ENCODE measurements around the gene TBC1D8. TPM values are rescaled to one million over a fixed set of nuclear protein-coding genes. Genes with fewer than 3 reads are reported as not detected.
A peak's percentile ranks its signal among the peaks of the same experiment; 100 is the strongest.

Gene TBC1D8
- polyA plus RNA-seq, 10 donors, result 15.0 to 27.4 (median 19.6) TPM

DNA sequence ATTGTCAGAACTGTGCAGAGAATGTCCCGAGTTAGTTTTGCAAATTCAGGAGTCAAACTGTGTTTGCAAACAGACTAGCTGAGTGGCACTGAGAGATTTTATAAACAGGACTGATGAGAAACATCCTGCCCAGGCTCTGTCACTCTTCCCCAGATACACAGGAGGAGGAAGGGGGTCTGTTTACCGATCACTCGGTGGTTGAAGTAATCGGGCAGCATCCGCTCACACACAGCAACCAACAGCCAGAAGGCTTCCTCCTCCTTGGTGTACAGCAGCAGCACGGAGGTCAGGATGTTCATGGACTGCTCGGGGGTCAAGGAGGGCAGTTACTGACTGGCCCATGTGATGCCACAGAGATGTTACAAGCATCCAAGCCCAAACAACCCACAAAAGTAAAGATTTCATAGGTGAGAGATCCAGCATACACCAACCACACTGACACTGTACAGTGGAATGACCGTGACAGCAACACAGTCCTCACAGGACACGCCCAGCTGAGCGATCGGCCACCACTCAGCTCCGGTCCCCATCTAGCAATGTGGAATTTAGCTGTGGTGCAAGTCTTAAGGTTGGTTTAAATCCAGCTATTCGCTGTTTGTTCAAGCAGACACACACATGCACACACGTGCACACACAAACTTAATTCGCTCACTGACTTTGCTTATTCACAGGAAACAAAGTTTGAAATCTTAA is 119.0 kb downstream of the TBC1D8 start:
- no peak for DNase-seq

DNA sequence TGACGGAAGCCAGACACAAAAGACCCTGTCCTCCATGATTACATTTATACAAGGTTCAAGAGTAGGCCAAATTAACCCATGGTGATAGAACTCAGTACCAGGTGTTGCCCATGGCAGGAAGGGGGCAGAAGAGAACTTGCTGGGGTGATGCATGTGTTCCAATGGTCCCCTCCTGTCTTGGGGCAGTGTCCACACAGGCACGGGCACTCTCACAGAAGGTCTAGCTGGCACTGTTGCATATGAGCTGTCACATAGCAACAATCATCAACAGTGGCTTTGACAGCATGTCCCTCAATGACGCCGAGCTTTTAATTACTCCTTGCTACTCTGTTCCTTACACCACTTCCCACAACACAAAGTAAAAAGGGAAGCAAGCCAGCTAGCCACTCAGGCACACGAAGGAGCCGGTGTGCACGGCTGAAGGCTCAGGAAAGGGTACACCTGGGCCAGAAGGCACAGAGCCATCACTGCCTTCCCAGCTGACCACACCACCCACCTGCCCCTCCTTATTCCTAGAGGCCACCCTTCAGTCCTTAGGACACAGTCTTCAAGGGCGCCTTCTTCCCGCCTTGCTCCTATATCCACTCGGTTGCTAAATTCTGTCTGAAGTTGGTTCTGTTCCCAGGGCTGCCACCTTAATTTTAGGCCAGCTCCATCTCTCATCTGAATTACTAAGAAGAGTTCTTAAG is 120.2 kb downstream of the TBC1D8 start:
- no peak for DNase-seq

DNA sequence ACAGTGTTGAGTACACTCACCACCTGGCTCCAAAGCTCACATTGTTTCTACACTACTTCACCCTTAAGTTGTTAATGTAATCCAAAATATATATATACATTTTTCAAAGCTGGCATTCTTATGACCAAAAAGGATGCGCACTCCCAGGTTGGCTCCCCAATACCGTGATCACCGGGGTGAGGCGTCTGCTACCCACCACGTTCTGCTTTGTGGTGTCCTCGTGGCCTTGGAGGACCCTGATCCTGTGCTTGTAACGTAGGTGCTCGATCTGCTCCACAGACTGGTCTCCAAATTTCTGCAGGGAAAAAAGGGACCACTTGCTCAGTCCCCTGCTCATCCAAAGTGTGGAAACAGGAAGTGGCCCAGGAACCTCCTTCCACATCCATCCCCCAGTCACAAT is 123.3 kb downstream of the TBC1D8 start:
- DNase-seq, result no peak

DNA sequence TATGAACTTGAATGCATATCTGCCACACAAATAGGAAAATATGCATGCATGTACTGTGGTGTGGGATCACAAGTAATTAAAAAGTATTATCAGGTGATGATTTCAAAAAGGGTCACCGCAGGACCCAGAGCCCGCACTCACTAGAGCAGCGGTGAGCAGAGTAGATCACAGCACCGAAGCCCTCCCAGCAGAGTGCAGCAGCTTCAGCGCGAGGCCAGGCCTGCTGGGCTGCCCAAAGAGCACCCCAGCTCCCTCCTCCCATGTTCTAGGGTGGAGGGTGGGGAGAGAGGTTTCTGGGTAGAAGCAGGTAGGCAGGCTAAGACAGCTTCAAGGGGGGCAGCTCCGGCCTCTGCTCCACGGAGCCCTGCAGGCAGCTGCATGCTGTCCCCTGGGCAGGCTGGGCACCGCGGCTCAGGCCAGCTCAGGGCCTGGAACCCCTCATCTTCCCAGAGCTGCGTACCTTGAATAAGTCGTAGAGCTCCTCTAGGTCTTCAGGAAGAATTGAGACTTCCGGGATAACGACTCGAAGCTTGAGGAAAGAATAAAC is 124.2 kb downstream of the TBC1D8 start:
- DNase-seq, result no peak

DNA sequence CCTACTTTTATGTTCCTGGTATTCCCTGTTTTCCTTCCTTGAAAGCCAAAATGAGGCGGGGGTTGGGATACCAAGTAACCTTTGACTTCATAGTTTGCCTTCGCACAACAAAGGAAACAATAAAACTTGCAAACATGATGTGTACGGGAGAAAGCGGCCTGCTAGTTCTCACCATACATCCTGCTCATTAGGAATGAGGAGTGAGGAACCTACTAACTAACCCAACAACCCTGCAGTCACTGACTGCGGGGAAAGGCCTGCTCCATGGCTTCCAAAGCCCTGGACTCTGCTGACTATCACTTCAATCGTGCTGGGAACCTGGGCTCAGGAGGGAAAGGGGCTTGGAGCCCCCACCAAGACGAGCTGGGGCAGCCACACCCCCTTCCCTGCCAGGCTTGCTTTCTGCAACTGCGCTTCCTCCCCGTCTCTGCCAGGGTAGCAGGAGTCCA is 124.9 kb downstream of the TBC1D8 start:
- no peak for DNase-seq

DNA sequence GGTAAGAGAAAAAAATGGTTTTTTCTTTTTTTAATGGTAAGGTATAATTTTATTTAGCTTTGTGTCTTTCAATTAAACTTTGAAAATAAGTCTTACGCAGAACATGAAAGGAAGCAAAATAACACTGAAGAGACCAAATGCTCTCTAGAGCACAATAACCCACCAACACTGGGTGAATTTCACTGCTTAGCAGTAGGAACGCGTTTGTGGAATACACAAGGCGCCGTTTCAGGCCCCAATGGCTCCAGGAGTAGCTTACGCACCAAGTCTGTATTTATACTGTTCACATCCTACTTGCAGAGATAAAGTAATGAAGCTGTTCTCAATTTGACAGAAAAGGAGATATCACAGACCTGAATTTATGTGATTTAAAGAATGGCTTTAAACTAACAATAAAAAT is 125.6 kb downstream of the TBC1D8 start:
- DNase-seq, result no peak

DNA sequence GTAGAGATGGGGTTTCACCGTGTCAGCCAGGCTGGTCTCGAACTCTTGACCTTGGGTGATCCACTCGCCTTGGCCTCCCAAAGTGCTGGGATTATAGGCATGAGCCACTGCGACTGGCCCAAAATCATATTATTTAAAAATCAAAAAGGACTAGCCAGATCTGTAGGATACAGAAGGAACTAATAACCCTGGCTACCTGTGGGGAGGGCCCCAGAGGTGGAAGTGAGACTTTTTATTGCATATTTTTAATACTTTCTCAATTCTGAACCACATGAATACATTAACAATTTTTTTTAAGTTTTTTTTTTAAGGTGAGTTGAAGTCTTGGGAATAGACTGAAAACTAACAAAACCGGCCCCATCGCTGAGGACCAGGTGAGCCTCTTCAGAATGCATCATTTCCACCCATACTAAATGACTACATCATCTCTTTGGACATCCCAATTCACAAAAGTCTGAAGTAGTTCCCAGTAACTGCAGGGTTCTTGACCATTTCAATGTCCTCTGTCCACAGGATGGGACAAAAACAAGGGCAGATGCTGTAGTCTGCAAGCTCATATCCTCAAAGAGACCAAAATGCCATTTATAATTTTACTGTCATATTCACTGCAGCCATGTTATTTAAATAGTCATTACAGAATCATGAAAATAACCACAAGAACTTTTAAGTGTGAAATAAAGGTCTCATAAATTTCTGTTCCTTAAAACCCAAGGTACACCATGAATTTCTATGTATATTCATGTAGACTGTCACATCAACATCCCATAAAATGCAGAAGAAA is 127.7 kb downstream of the TBC1D8 start:
- no peak for DNase-seq

DNA sequence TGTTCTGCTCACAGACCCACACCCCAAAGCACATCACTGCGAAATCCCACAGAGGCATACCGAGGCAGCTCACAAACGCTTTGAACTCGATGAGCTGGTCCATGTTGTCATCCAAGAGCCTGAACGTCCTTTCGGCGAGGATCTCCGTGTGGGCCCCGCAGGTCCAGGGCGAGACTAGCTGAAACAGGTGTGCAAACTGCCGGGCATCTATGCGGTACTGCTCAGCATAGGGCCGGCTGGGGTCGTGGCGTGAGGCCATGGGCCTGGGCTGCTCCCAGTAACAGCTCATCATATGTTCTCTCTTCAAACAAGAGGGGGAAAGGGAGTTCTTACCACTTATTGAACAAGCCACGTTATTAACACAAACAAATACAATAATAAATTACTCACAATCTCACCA is 129.0 kb downstream of the TBC1D8 start:
- no peak for DNase-seq

DNA sequence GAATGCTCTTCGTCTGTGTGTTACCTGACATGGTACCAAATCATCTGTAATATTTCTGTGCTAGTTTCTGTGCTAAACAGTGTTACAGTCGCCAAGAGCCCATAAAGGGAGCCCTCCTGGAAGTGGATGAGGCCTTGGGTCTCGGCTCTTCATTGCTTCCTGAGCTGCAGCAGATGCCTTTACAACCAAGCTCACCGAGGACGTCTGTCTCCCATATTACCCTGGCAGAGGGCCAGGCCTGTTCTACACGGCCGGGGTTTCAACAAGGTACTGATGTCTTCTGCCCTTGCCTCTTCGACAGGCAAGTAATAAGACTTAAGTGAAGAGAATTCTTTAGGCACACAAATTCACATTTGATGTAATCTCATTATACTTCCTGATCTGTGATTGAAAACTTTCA is 132.2 kb downstream of the TBC1D8 start:
- no peak for DNase-seq

DNA sequence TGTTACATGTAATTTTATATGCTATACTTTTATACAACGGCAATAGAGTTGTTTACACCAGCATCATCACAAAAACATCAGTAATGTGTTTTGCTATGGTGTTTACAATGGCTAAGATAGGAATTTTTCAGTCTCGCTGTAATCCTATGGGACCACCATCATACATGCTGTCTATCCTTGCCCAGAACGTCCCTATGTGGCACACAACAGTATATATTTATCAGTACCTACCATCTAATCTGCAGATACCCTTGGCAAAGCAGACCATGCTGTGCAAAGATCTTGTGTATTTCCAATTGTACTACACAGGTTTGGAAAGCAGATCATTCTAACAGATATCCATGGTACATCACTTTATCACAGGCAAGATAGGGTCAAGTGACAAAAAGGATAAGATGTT is 133.8 kb downstream of the TBC1D8 start:
- DNase-seq, result no peak

DNA sequence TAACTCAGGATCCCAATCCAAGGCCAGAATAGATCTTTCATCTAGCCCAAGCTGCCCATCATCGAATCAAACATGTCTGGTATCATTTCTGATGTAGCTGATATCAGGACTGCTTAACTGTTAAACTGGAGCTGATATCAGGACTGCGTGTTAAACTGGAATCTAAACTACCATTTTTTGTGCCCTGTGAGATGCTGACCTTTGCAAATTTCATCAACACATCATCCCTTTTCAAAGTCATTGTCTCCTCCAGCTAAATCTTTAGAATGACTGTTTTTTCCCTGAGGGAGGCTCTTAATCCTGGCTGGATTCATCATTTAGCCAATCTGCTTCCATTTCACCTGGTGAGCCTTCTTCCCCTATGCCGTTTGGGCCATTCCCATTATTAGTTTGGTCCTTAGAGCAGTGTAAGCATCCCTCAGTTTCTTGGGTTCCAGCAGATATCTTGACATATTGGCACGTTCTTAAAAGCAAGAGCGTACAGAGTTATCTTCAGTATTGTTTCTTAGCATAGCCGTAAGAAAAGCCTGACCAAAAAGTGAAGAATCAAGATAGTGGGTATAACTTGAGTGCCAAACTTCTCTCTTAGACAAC is 136.8 kb downstream of the TBC1D8 start:
- DNase-seq, result no peak

DNA sequence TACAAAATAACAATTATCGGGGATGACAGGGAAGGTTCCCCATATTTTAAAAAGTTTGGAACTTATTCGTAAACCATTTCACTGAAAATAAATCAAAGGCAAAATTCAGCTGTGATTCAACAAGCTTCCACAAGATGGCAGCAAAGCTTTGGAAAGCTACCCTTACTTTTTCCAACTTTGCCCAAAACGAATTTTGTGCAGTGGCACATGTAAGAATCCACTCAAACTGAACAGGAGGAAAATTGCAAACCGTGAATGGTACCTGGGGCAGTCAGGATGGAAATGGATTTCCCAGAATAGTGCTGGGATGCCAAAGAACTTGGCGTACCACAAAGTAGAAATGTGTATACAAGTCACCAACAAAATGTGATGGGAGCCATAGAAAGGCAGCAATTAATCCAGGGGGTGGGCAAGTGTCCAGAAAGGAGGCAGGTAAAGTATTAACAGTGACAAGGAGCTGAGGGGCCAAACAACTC is 138.4 kb downstream of the TBC1D8 start:
- DNase-seq, result peak; percentile 31 to 67 (median 54)

DNA sequence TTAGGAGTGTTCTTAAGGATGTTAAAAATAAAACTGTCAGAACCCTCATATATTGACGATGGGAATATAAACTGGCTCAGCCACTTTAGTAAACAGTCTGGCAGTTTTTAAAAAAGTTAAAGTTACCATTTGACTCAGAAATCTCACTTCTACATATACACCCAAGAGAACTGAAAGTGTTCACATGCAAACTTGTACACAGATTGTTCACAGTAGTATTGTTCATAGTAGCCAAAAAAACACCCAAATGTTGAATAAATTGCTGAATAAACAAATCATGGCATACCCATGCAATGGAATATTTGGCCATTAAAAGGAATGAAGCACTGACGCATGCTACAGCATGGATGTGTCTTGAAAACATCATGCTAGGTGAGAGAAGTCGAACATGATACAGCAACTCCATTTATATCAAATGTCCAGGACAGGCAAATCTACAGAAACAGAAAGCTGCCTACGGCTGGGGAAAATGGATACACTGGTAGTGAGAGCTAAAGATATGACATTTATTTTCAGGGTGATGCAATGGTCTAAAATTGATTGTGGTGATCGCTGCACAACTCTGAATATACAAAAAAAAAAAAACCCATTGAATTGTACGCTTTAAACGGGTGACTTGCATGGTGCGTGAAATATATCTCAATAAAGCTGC is 139.0 kb downstream of the TBC1D8 start:
- DNase-seq, result no peak

DNA sequence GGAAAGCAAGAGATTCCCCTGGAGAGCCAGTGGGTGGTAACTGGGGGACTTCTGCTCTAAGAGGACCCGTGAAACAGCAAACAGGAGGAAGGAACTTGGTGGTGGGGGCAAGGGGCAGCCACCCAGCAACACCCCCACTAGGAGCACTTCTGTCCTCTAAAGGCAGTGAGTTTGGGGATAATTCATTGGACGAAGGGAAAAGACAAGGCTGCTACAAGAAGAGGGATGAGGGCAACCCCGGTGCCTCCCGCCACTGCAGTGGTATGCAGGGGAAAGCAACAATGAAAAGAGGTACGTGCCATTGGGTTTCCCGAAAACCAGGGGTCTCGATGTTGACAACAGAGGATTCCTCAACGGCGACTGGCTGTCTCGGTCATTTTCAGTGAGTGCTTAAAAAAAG is 140.0 kb downstream of the TBC1D8 start:
- no peak for DNase-seq

DNA sequence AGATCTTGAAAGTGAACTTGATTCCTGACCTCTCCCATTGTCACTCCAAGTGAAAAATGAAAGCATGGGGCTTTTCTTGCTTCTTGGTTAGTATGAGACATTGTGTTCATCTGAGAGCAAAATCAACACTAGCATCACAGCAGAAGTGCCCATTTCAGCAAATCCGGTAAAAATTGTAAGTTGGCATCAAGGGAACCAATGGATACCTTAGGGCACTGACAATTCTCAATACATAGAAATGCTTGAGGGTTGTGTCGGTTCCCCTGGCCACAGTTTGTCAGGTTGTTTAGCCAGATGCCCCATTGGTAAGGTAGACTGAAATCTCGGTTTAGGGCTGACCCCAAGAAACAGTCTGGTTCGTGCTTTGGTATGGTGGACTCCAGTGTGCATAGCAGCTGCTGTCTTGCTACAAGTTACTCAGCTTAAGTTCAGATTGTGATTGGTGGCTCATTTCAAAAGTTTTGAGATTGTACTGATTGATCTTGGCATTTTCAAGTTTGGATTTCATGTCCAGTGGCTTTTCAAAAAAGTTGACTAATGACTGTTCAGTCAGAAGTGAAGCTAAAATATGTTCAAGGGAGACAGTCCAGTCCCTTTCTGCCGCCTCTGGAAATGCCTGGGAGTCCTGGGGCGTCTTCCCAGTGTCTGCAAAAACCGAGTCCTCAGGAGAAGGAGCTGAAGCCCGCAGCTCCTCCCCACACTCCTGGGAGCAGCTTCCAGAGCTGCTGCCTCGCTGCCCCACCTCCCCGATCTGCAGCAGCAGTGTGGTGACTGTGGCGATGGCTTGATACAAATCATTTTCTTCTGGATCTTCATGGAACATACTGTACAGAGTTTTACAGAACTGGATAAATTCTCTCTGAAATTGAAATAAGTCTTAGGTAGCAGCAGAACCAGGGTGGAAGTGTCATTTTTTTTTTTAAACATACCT is 143.5 kb downstream of the TBC1D8 start:
- DNase-seq, result no peak

DNA sequence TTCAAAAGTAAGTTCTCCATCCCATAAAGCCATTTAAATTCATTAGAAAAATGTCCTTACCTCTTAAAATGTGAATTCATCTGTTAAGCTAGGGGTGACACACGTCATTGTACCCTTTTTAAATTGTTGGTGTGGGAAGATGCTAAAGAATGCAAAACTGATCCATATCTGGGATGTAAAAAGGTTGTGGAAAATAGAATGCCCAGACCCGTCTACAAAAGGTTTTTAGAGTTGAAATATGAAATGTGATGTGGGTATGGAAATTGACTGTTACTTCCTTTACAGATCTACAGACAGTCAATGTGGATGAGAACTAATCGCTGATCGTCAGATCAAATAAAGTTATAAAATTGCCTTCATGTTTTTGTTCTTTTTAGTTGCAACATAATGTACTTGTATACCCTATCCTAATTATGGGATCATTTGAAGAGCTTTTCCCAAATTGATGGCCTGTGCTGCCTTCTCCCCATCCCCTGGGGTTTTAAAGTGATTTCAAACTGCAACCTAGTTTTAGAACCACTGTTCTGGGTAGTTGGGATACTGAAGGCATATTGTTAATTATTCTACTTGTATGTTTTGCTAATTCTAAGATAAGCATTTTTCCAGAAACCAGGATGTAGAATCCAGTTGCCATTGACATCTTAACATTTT is 145.0 kb downstream of the TBC1D8 start:
- DNase-seq, result no peak

DNA sequence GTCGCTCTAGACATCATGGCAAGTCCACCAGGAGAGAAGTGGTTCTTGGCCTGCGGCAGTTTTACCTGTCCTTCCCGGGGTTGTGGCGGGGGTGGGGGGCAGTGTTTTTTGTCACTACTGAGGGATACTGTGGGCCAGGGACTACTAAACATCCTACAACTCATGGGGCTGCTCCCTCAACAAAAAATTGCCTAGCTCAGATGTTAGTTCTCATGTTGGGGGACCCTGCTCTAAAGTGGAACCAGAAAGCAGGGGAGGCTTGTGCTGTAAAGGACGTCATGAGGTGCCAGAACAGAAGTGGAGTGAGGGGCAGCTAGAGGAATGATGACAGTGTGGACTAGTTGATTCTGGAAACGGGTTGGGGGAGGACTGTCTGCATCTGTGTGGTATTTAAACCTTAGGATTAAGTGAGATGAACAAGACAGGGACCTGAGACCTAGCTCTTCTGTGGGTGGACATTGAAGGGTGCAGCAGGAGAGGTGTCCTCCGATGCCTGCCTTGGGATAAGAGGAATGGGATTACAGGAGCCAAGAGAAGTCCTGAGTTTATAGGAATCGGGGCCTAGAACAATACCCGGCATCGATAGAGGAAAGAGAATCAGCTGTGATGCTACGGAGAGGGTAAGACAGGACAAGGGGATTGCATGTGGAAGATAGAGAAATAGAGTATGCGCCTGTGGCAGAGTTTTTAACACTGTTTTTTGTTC is 146.4 kb downstream of the TBC1D8 start:
- DNase-seq, result no peak

DNA sequence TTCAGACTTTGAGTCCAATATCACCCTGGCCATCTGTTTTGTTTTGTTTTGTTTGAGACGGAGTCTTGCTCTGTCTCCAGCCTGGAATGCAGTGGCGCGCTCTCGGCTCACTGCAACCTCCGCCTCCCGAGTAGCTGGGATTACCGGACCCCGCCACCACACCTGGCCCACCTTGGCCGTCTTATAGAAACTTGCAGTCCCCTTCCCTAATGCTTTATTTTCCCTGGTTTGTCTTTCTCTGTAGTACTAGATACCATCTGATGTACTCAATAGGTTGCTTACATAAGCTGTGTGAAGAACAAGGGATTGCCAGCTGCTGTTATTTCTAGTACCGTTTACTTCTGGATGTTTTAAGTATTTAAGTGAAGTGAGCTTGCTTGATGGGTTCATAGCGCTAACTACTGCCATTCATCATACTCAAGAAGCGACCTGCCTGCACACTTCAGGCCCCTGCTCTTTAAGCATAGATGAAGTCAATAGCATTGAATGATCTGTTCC is 147.9 kb downstream of the TBC1D8 start:
- DNase-seq, result no peak
